Caco-2 (cell line): Measurements from ENCODE around the gene DISP3. TPM values are rescaled to one million over a fixed set of nuclear protein-coding genes. Genes with fewer than 3 reads are reported as not detected.
A peak's percentile ranks its signal among the peaks of the same experiment; 100 is the strongest.

Experiments used
- BruUV-seq: library from RNA; stranded (reverse); fragments of 400-500 nt; replicated peaks from 2 replicates; lab custom pipeline; 2021; lab: Mats Ljungman, UMichigan
- CTCF ChIA-PET: fragments of 300-600 bp; sonication (Branson Sonifier 250); formaldehyde crosslinking; loops from one replicate; lab custom pipeline; 2022; ENCODE audit warnings: antibody characterized with exemption; lab: Charles Lee
- POLR2A ChIA-PET: fragments of 300-600 bp; sonication (Branson Sonifier 250); formaldehyde crosslinking; loops from one replicate; lab custom pipeline; 2022; ENCODE audit warnings: antibody characterized with exemption; lab: Charles Lee
- DNase-seq, 2 experiments: peaks; one replicate each; pipeline versions ENCODE4 v3.0.0 to v3.0.0-alpha.2; 2020 to 2022
- H3K27me3 ChIP-seq: replicated peaks from 2 replicates; pipeline ENCODE4 v1.6.0; 2011; ENCODE audit warnings: low read length; ENCODE audit not compliant: control insufficient read depth, insufficient read depth
- H3K36me3 ChIP-seq: 2 replicates; pipeline ENCODE4 v1.5.1; 2011; ENCODE audit warnings: low read length; ENCODE audit not compliant: control insufficient read depth, insufficient read depth
- H3K4me1 ChIP-seq: fragments of 250-450 bp; sonication (Bioruptor Pico); 2 replicates; pipeline ENCODE4 v1.5.1; 2020; ENCODE audit warnings: mild to moderate bottlenecking
- H3K4me3 ChIP-seq: 2 replicates; pipeline ENCODE4 v1.5.1; 2011; ENCODE audit warnings: low read depth, mild to moderate bottlenecking, control low read depth, low read length
- H3K9me3 ChIP-seq: fragments of 250-450 bp; sonication (Bioruptor Pico); 2 replicates; pipeline ENCODE4 v1.5.1; 2020; ENCODE audit warnings: mild to moderate bottlenecking, moderate library complexity
- H3K27ac Mint-ChIP-seq: one replicate; pipeline ENCODE4 v1.8.0; 2022; ENCODE audit warnings: mixed read lengths; ENCODE audit not compliant: unreplicated experiment
- H3K27me3 Mint-ChIP-seq: one replicate; pipeline ENCODE4 v1.8.0; 2022; ENCODE audit warnings: mixed read lengths; ENCODE audit not compliant: insufficient read depth, unreplicated experiment
- H3K36me3 Mint-ChIP-seq: one replicate; pipeline ENCODE4 v1.8.0; 2022; ENCODE audit warnings: mild to moderate bottlenecking, mixed read lengths; ENCODE audit not compliant: insufficient read depth, unreplicated experiment
- H3K4me1 Mint-ChIP-seq: one replicate; pipeline ENCODE4 v1.8.0; 2022; ENCODE audit warnings: low read depth, mixed read lengths; ENCODE audit not compliant: unreplicated experiment
- H3K4me3 Mint-ChIP-seq: one replicate; pipeline ENCODE4 v1.8.0; 2022; ENCODE audit warnings: mild to moderate bottlenecking, moderate library complexity, mixed read lengths; ENCODE audit not compliant: unreplicated experiment
- H3K9me3 Mint-ChIP-seq: one replicate; pipeline ENCODE4 v1.8.0; 2022; ENCODE audit warnings: mixed read lengths; ENCODE audit not compliant: unreplicated experiment
- intact Hi-C: fragments of 100-400 bp; cut with micrococcal nuclease; formaldehyde crosslinking; loops from one replicate; pipeline ENCODE4 v1.10.0; 2022; ENCODE audit not compliant: unreplicated experiment
- total RNA-seq: library from RNA; stranded (reverse); gene quantifications from 2 replicates; pipeline ENCODE4 v1.2.3, GENCODE V29; 2022
- TF ChIP-seq, protein P1 (sequence below), 2 experiments: fragments of 200-600 bp in 1 of 2; IDR thresholded peaks; 1 replicate in 1 of 2; 2 replicates in 1 of 2; pipeline versions ENCODE4 v1.5.1 to v1.8.0; 2011 to 2022; ENCODE audit warnings: antibody characterized with exemption in 1 of 2, control low read depth in 1 of 2, inconsistent platforms in 1 of 2, low read depth in 1 of 2, low read length in 1 of 2, mild to moderate bottlenecking in 1 of 2, moderate library complexity in 1 of 2; ENCODE audit not compliant: insufficient read depth in 1 of 2, severe bottlenecking in 1 of 2, unreplicated experiment in 1 of 2

Gene DISP3
- total RNA-seq, 1 experiment from 2014 or later: 1.1 TPM

- peaks cover 6% of the 10 kb centered on the region for H3K36me3 Mint-ChIP-seq
- H3K27me3 Mint-ChIP-seq: peaks cover 6% of the 10 kb centered on the region
- POLR2A ChIA-PET: no interaction called here
- no peaks in the 10 kb centered on the region for H3K36me3 ChIP-seq
- H3K4me1 ChIP-seq: no peaks in the 10 kb centered on the region
- no peak overlapping the region for H3K27ac Mint-ChIP-seq
- CTCF ChIA-PET: no interaction called here
- no peaks in the 10 kb centered on the region for H3K9me3 ChIP-seq
- no peak for DNase-seq
- intact Hi-C loops: loop anchor here (5.0 kb wide), 1 partner anchor 167 kb away; no protein-coding TSS in a partner anchor
- peaks cover 2% of the 10 kb centered on the region for H3K9me3 Mint-ChIP-seq
- TF ChIP-seq, protein P1, sequence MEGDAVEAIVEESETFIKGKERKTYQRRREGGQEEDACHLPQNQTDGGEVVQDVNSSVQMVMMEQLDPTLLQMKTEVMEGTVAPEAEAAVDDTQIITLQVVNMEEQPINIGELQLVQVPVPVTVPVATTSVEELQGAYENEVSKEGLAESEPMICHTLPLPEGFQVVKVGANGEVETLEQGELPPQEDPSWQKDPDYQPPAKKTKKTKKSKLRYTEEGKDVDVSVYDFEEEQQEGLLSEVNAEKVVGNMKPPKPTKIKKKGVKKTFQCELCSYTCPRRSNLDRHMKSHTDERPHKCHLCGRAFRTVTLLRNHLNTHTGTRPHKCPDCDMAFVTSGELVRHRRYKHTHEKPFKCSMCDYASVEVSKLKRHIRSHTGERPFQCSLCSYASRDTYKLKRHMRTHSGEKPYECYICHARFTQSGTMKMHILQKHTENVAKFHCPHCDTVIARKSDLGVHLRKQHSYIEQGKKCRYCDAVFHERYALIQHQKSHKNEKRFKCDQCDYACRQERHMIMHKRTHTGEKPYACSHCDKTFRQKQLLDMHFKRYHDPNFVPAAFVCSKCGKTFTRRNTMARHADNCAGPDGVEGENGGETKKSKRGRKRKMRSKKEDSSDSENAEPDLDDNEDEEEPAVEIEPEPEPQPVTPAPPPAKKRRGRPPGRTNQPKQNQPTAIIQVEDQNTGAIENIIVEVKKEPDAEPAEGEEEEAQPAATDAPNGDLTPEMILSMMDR (IDR thresholded peaks at IDR 0.05; ENCODE audit: insufficient read depth in 1 of 2, low read depth in 1 of 2, low read length in 1 of 2, severe bottlenecking in 1 of 2, unreplicated experiment in 1 of 2): no peak
- no peak overlapping the region for H3K4me3 Mint-ChIP-seq
- BruUV-seq: no TSS peak
- H3K27me3 ChIP-seq: no peaks in the 10 kb centered on the region; the same call in 1 of the 2 replicates
- H3K4me1 Mint-ChIP-seq: no peaks in the 10 kb centered on the region
- H3K4me3 ChIP-seq: no peak overlapping the region
Measured at GRCh38 chr1:11475748-11476147, 3.2 kb upstream of the DISP3 start.

DNA sequence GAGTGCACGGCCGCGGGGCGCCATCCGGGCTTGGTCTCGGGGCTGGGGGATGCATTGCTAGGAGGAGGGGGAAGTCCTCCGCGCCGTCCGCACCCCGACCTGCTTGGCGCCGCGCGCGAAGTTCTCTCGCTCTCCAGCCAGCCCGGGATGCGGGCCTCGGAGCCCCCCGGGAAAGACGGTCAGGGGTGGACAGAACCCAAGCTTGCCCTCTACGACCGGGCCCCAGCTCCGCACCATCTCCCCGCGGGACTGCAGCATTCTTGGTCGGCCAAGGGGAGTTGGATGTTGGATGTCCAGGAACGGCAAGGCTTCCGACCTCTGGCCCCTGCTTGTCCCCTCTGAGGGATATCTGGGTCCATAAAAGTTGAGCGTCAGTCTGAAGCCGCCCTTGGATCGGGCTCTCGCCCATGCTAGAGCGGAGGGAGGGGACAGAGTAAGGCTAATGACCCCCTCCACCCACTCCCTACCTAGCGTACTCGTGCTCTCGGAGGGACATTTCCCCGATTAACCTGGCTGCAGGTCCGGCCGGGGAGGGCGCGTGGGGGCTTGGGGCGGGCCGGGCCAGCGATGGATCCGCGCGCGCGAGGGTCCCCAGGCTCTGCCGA is 522 bp downstream of the DISP3 start:
- H3K36me3 ChIP-seq: no peaks in the 10 kb centered on the region
- Mint-ChIP-seq H3K4me3 (peak overlapping the region; percentile 52), H3K27me3 (peaks cover 9% of the 10 kb centered on the region), H3K4me1 (no peaks in the 10 kb centered on the region), H3K9me3 (peaks cover 9% of the 10 kb centered on the region), H3K36me3 (peaks cover 6% of the 10 kb centered on the region), H3K27ac (no peak overlapping the region)
- no peaks in the 10 kb centered on the region for H3K4me1 ChIP-seq
- BruUV-seq: TSS peak; percentile 58
- H3K4me3 ChIP-seq: peak overlapping the region; percentile 88
- POLR2A ChIA-PET: no interaction called here
- intact Hi-C loops: loop anchor here (5.0 kb wide), 1 partner anchor 163 kb away; no protein-coding TSS in a partner anchor
- H3K9me3 ChIP-seq: no peaks in the 10 kb centered on the region
- TF ChIP-seq, protein P1 (IDR thresholded peaks at IDR 0.05; ENCODE audit: insufficient read depth in 1 of 2, low read depth in 1 of 2, low read length in 1 of 2, severe bottlenecking in 1 of 2, unreplicated experiment in 1 of 2): no peak
- DNase-seq: no peak
- CTCF ChIA-PET: interaction anchor here (0.9 to 1.4 kb wide), 3 partner anchors 156 to 164 kb away, joined by 3 to 4 read pairs (median 4); no protein-coding TSS in a partner anchor
- H3K27me3 ChIP-seq: no peaks in the 10 kb centered on the region; the same call in 1 of the 2 replicates

GRCh38 chr1:11481019-11481418 is 2.1 kb downstream of the DISP3 start:
- H3K27ac Mint-ChIP-seq: no peak overlapping the region
- CTCF ChIA-PET: interaction anchor here (1.2 kb wide), 1 partner anchor 9 kb away, joined by 3 read pairs; no protein-coding TSS in a partner anchor
- Histone ChIP-seq H3K9me3 (no peaks in the 10 kb centered on the region), H3K27me3 (no peaks in the 10 kb centered on the region; the same call in 1 of the 2 replicates), H3K36me3 (no peaks in the 10 kb centered on the region), H3K4me1 (peaks cover 7% of the 10 kb centered on the region; the same call in 1 of the 2 replicates), H3K4me3 (no peak overlapping the region)
- H3K4me3 Mint-ChIP-seq: peak overlapping the region; percentile 57
- intact Hi-C loops: no loop called here
- peaks cover 9% of the 10 kb centered on the region for H3K9me3 Mint-ChIP-seq
- DNase-seq: no peak
- peaks cover 6% of the 10 kb centered on the region for H3K36me3 Mint-ChIP-seq
- peaks cover 9% of the 10 kb centered on the region for H3K27me3 Mint-ChIP-seq
- H3K4me1 Mint-ChIP-seq: peaks cover 8% of the 10 kb centered on the region
- POLR2A ChIA-PET: no interaction called here
- TF ChIP-seq, protein P1 (IDR thresholded peaks at IDR 0.05; ENCODE audit: insufficient read depth in 1 of 2, low read depth in 1 of 2, low read length in 1 of 2, severe bottlenecking in 1 of 2, unreplicated experiment in 1 of 2): no peak
- BruUV-seq: no TSS peak
